A549 treated with ZK216348 at 1 μM for 4 hours (cell line): ENCODE measurements around the gene DAP. TPM values are rescaled to one million over a fixed set of nuclear protein-coding genes. Genes with fewer than 3 reads are reported as not detected.

Experiments used
- total RNA-seq: library from RNA; stranded (reverse); fragments of 200-300 nt; extraction: Qiagen RNA extraction; gene quantifications from 5 replicates; pipeline ENCODE4 v1.2.3, GENCODE V29; 2022; ENCODE audit warnings: low read depth

The DAP gene, protein sequence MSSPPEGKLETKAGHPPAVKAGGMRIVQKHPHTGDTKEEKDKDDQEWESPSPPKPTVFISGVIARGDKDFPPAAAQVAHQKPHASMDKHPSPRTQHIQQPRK
- 55.1 to 59.8 TPM (median 57.2 TPM) in 5 replicates for total RNA-seq

DNA sequence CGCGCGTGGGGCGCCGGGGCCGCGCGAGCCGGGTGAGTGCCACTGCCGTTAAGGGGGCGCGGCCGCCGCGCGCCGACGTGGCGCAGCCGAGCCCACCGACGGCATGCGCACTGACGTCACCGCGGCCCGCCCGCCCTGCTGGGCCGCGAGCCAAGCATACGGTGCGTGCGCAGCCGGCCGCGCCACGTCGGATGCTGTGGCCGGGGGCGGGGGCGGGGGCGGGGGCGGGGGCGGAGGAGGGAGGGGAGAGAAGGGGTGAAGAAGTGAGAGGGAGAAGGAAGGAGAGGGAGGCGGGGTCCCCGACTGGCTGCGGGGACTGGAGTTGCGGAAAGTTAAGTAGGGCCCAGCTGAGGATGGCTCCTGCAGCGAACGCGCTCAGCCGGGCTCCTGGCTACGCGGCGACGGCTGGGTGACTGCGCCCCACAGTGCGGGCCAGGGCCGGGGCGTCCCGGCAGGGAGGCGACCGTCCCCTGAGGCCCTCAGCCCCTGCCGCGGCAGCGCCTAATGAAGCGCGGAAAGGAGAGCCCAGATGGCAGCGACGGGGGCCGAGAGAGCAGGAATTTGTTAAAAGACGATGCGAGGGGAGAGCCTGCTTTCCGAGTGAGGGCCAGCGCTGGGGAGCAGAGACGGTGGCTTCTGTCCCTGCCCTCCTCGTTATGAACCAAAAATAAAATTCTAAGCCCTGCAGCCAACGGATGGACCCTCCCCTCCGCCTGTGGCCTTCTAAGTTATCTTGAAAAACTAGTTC is at the start of gene DAP:
DAP (minus strand) TSS at position 50 of the 748 bp plus-strand sequence. CDS start 166 bp downstream, outside the sequence.

Other genes with a start within 250 kb of the DAP start
- gene ANKRD33B, start 197.2 kb downstream of the DAP start, total RNA-seq = 8.5 to 15.0 TPM (median 11.3 TPM) in 5 replicates